Stimulated activated CD4-positive, alpha-beta T cell treated with anti-CD3 and anti-CD28 coated beads, Interleukin-4, amount 100 ng/mL, for 48 hours (primary cell): ENCODE results near the gene CFAP210.
"Not testable (repeated sequence)": the region's sequence is repeated elsewhere in the genome, so short reads cannot be mapped to it uniquely, and the experiment has no call there.

ENCODE experiments used
- DNase-seq, 2 donors: peaks; one replicate each; pipeline ENCODE4 v3.0.0-alpha.2; 2020; ENCODE audit warnings: low read depth in 2 of 2

CFAP210 gene

DNA sequence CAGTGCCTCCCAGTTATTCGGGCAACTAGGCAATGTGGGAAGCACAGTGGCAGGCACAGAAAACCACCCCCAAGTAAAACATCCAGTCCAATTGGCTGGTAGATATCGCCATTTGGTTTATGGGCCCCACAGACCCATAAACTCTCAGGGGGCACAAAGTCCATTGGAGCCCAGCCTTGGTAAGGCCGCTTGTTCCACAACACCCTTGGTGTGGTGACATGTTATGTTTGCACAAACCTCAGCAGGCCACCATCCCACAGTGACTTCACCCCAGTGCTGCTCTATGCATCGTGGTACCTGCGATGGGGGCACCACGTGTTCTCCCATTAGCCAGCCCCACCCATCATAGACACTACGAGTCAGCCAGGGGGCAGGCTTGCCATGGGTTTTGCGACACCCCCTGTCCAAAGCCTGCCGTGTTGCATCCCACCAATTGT, 18.6 kb upstream of the CFAP210 start:
- DNase-seq: no peak

DNA sequence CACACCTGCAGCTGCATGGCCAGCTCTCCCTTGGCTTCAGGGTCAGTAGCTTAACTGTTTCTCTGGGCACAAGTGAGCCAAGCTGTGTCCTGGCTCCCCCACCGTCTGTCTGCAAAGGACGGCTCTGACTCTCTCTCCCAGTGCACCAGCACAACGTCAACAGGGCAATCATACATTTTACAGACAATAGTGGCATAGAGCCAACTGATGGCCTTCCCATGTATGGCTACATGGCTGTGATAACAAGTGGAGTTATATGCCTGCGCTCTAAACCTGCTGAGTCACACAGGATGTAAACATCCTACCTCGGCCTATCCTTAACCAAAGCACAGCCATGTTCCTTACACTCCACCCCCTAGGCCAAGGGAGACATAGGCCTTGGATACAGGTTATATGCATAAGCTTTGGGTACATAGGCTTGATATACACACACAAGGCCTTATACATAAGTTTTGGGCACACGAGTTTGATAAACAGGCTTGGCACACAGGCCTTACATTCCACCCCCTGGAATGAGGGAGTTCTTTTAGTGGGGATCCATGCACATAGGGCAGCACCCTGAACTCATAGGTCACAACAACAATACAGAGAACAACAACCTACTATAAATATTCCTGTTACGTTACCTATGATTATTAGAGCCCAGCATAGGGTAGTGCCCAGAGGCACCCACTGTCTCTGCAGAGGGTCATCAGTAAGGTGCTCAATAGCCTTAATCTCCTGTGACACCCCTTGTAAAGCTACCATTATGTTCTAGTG, 17.7 kb upstream of the CFAP210 start:
- DNase-seq: no peak

- DNase-seq: no peak
Measured at GRCh38 chr2:169709981-169710380, 15.8 kb upstream of the CFAP210 start.

- no peak for DNase-seq
Measured at GRCh38 chr2:169709331-169709730, 15.1 kb upstream of the CFAP210 start.

DNA sequence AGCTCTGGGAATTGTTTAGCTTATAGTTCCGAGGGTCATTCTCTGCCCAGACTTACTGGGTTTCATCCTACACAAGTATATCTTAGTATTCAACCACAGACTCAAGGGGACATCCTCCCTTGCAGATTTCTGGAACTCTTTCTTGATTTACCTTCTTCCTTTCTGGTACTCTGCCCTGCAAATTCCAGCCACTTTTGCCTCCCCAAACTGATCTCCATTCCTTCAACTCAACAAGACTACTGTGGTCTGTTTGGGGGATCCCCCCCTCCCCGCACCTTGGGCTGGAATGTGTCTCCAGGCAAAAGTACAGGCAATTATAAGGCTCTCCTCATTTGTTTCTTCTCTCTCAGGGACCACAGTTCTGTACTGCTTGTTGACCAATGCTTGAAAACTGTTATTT, 13.4 kb upstream of the CFAP210 start:
- DNase-seq: no peak

- DNase-seq: no peak
Measured at GRCh38 chr2:169705927-169706326, 11.7 kb upstream of the CFAP210 start.

DNA sequence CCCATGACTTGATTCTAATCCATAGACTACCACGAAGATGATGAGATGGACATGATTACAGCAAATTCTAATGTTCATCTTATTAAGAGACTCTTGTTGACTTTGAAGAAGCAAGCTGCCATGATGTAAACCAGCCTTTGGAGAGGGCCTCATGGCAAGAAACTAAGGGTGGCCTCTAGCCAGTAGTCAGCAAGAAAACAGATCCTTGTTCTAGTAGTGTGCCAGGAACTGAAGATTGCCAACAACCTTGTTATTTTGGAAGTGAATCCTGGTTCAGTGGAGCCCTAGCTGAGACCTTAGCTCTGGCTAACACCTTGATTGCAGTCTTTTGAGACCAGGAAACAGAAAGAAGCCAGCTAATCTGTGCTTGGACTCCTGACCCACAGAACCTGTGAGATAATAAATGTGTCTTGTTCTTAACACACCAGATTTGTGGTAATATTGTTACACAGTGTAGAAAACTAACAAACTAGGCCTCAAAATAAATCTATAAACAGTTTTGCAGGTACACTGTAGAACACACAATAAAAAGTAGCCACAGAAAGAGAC, 10.0 kb upstream of the CFAP210 start:
- no peak for DNase-seq

DNA sequence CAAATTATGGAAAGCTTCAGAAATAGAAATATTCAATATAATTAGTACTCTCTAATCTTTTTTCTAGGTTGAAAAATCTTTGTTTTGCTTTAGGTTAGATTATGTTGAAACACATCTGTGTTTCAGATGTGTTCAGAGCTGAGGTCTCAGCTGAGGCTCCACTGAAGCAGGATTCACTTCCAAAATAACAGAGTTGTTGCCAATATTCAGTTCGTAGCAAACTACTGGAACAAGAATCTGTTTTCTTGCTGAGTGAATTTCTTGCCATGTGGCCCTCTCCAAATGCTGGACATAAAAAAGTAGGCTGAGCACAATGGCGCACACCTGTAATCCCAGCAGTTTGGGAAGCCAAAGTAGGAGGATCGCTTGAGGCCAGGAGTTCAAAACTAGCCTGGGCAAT, 8.8 kb upstream of the CFAP210 start:
- DNase-seq: no peak

DNA sequence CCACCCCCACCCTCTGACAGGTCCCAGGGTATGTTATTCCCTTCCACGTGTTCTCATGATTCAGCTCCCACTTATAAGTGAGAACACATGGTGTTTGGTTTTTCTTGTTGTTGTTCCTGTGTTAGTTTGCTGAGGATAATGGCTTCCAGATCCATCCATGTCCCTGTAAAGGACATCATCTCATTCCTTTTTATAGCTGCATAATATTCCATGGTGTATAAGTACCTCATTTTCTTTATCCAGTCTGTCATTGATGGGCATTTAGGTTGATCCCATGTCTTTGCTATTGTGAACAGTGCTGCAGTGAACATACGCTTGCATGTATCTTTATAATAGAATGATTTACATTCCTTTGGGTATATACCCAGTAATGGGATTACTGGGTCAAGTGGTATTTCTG, 5.0 kb upstream of the CFAP210 start:
- not testable (repeated sequence) for DNase-seq

GRCh38 chr2:169696381-169696780, 2.2 kb upstream of the CFAP210 start:
- no peak for DNase-seq

DNA sequence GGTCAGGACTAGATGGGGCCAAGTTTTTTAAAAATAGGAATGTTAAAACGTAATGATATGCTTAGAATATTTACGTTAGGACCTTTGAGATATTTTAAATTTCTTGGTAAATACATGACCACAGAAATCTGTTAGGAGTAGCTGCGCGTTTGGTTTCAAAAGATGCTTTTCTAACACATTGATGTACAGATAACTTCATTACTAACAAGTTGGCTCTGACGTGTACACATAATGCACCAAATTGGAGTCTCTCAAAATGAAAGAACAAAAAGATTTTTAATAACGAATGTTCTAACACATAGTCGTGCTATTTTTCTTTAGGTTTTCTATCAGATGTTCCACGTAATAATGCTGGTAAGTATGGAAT, 672 bp upstream of the CFAP210 start:
- no peak for DNase-seq

DNA sequence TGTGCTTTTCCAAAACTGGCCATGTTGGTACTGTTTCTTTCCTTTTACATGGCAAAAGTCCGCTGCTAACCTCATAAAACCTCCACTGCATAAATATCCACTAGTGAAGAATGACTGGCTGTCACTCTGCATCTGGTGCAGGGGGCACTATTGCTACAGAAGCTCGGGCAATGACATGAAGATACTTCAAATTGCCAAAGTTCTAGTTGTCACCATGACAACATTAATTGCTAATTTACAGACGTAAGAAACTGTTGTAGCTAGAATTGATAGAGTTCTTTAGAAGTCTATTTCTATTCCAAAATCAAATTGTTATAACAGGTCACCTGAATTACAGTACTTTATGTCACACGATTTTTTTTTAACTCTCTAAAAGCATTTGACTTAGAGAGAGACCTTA, 845 bp downstream of the CFAP210 start:
- no peak for DNase-seq

DNA sequence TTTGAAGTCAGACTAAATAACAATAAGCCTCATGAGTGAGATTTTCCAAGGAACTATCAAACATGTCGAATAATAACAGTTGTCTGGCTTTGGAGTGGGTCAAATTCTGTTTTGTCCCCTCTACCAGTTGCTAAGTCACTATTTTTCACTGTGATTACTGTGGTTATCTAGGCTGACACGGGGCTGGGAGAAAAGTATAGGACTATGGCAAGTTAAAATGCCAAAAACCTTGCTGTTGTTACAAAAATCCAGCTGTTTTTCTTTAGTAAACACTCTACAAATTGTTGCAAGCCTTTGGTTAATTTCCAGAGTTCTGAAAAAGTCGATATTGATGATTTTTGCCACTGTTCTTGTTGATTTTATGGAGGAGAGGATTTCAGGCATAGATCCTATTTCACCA, 1.5 kb downstream of the CFAP210 start:
- DNase-seq: no peak

GRCh38 chr2:169690958-169691357, 3.2 kb downstream of the CFAP210 start:
- no peak for DNase-seq

DNA sequence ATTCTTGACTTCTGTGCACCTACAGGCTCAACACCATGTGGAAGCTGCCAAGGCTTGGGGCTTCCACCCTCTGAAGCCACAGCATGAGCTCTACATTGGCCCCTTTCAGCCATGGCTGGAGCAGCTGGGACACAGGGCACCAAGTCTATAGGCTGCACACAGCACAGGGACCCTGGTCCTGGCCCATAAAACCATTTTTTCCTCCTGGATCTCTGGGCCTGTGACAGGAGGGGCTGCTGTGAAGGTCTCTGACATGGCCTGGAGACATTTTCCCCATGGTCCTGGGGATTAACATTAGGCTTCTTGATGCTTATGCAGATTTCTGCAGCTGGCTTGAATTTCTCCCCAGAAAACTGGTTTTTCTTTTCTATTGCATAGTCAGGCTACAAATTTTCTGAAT, 6.3 kb downstream of the CFAP210 start:
- not testable (repeated sequence) for DNase-seq

DNA sequence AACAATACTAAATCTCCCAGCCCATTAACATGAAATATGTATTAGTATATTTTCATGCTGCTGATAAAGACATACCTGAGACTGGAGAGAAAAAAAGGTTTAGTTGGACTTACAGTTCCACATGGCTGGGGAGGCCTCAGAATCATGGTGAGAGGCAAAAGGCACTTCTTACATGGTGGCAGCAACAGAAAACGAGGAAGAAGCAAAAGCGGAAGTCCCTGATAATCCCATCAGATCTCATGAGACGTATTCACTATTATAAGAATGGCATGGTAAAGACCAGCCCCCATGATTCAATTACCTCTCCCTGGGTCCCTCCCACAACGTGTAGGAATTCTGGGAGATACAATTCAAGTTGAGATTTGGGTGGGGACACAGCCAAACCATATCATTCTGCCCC, 7.4 kb downstream of the CFAP210 start:
- not testable (repeated sequence) for DNase-seq

DNA sequence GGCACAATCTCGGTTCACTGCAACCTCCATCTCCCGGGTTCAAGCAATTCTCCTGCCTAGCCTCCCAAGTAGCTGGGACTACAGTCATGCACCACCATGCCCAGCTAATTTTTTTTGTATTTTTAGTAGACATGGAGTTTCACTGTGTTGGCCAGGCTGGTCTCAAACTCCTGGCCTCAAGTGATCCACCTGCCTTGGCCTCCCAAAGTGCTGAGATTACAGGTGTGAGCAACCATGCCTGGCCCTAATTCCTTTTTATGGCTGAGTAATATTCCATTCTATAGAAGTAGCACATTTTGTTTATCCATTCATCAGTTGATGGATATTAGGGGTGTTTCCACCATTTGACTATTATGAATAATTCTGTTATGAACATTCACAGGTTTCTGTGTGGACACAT, 9.5 kb downstream of the CFAP210 start:
- not testable (repeated sequence) for DNase-seq

DNA sequence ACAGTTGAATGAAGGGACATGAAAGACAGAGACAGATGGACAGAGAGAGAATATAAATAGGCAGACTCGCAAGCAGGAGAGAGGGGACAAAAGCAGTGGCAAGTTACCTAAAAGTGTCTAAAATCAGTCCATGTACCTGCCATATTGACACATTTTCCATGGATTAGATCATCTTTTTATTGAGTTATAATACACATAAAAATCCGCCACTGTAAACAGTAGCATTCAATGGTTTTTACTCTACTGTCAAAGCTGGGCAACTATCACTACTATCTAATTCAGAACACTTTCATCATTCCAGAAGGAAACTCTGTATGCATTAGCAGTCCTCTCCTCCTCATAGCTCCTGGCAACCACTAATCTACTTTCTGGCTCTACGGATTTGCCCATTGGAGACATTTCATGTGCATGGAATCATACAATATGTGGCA, 10.1 kb downstream of the CFAP210 start:
- no peak for DNase-seq

- no peak for DNase-seq
Measured at GRCh38 chr2:169683425-169684134, 10.6 kb downstream of the CFAP210 start.

- no peak for DNase-seq
Measured at GRCh38 chr2:169683054-169683424, 11.2 kb downstream of the CFAP210 start.

DNA sequence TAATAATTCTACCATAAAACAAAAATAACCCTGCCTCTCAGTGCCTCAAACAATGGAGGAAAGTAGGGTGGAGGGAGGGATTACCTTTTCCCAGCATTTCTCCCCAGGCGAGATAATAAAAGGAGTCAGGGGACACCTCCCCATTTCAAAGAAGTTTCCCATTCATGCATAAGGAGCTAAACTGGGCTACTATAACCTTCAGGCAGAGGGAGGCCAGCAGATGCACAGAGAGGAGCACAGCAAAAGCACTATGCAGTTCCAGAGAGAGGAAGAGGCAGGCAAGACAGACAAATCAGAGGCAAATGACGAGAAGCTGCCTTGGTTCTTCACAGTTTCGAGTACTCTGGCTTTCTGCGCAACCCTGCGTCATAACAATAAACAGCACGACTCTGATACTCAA, 17.4 kb downstream of the CFAP210 start:
- DNase-seq: no peak

DNA sequence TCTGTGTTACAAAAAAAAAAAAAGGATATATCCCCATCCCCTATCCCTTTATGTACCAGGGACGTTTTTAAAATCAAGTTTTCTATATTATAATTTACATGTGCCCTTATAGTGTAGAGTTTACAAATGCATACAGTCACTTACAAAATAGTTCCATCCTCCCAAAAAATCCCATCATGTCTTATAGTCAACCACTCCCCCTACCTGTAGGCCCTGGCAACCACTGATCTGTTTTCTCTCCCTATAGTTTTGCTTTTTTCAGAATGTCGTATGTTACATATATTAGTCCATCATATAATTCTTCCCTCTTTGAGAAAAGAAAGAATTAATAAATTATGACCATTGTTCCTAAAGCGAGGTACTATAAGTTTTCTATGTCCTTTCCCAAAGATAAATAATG, 17.8 kb downstream of the CFAP210 start:
- DNase-seq: no peak

- DNase-seq: no peak
Measured at GRCh38 chr2:169673921-169674320, 20.3 kb downstream of the CFAP210 start.
